ENCODE results near the gene SOX6.

SOX6 gene

DNA sequence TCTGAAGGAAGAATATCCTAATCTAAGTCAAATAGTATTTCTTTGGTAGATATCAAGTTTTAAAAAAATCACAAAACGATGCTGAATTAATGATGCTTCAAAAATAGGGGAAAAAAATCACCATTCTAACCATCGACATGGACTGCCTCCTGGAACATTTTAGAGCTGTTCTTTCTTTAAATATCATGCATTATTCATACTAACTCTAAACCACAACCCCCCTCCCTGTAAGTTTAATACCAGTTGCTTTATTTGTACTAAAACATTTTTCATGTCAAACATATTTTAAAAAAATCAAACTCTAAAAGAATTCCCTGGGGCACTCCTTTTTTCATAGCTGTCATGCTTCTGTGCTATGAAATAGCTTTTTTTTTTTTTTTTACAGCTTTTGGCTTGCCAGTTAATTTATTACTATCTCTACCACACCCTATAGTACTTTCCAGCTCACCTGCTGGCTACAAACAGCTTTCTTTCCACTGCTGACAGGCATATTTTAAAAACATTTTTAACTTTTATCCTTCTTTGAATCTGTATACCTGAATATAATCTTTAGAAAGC lies 256.9 kb downstream of the SOX6 start:
- Histone ChIP-seq H3K36me3 (replicated peaks in 1 of 2; ENCODE audit: control insufficient read depth in 2 of 2, insufficient read depth in 2 of 2, low read length in 2 of 2) (no peaks in the 10 kb centered on the region), H3K9ac (ENCODE audit: low read depth, low read length, poor library complexity) (no peak overlapping the region), H3K18ac (ENCODE audit: low read length) (no peak overlapping the region), H3K9me3 (replicated peaks in 1 of 2; ENCODE audit: control insufficient read depth in 2 of 2, insufficient read depth in 1 of 2, low read depth in 1 of 2, low read length in 2 of 2) (no peaks in the 10 kb centered on the region), H4K8ac (ENCODE audit: low read depth, low read length) (no peak overlapping the region), H3K27ac (replicated peaks; ENCODE audit: low read length) (no peak overlapping the region), H3K27me3 (ENCODE audit: control insufficient read depth in 3 of 3, insufficient read depth in 3 of 3, low read depth in 1 of 3, low read length in 3 of 3) (no peaks in the 10 kb centered on the region), H2BK120ac (ENCODE audit: low read depth, low read length) (no peak overlapping the region), H3K79me1 (ENCODE audit: low read depth, low read length) (no peaks in the 10 kb centered on the region), H2BK15ac (ENCODE audit: low read length) (no peak overlapping the region), H2AK5ac (ENCODE audit: low read depth, low read length) (no peak overlapping the region), H4K91ac (ENCODE audit: low read depth, low read length, poor library complexity) (no peak overlapping the region), H2BK12ac (ENCODE audit: low read length) (no peak overlapping the region), H3K14ac (ENCODE audit: low read length) (no peak overlapping the region), H3K4me2 (ENCODE audit: insufficient read depth, low read length, poor library complexity, severe bottlenecking) (no peak overlapping the region), H3K23ac (ENCODE audit: low read depth, low read length, poor library complexity) (no peak overlapping the region), H2AFZ (ENCODE audit: low read length) (no peak overlapping the region), H3K4me1 (ENCODE audit: control insufficient read depth in 2 of 2, insufficient read depth in 1 of 2, low read depth in 1 of 2, low read length in 2 of 2) (peaks cover 0 to 8% of the 10 kb centered on the region in 2 donors), H2BK5ac (ENCODE audit: low read length) (no peak overlapping the region), H3K4ac (ENCODE audit: low read length) (no peak overlapping the region), H3K4me3 (ENCODE audit: low read length in 2 of 2) (no peak overlapping the region)
- no CpG with 5 or more reads among the region's 2 CpGs for WGBS, 2 donors (ENCODE audit: extremely low coverage in 2 of 2, insufficient read length in 2 of 2, insufficient replicate concordance in 1 of 2)
- no peak for DNase-seq (ENCODE audit: low spot score)

GRCh38 chr11:16098526-16099205 lies 257.7 kb downstream of the SOX6 start:
- H4K8ac ChIP-seq (ENCODE audit: low read depth, low read length) = no peak overlapping the region
- H3K4ac ChIP-seq (ENCODE audit: low read length) = no peak overlapping the region
- H3K27ac ChIP-seq (replicated peaks; ENCODE audit: low read length) = no peak overlapping the region
- no peak overlapping the region for H2BK120ac ChIP-seq (ENCODE audit: low read depth, low read length)
- H3K36me3 ChIP-seq (replicated peaks in 1 of 2; ENCODE audit: control insufficient read depth in 2 of 2, insufficient read depth in 2 of 2, low read length in 2 of 2) = no peaks in the 10 kb centered on the region
- H2AFZ ChIP-seq (ENCODE audit: low read length) = no peak overlapping the region
- H3K79me1 ChIP-seq (ENCODE audit: low read depth, low read length) = no peaks in the 10 kb centered on the region
- H3K4me1 ChIP-seq (ENCODE audit: control insufficient read depth in 2 of 2, insufficient read depth in 1 of 2, low read depth in 1 of 2, low read length in 2 of 2) = peaks cover 0 to 8% of the 10 kb centered on the region in 2 donors
- no peak overlapping the region for H2BK5ac ChIP-seq (ENCODE audit: low read length)
- H3K27me3 ChIP-seq (ENCODE audit: control insufficient read depth in 3 of 3, insufficient read depth in 3 of 3, low read depth in 1 of 3, low read length in 3 of 3) = no peaks in the 10 kb centered on the region
- no peak overlapping the region for H2BK12ac ChIP-seq (ENCODE audit: low read length)
- H2AK5ac ChIP-seq (ENCODE audit: low read depth, low read length) = no peak overlapping the region
- H3K18ac ChIP-seq (ENCODE audit: low read length) = no peak overlapping the region
- H3K9me3 ChIP-seq (replicated peaks in 1 of 2; ENCODE audit: control insufficient read depth in 2 of 2, insufficient read depth in 1 of 2, low read depth in 1 of 2, low read length in 2 of 2) = no peaks in the 10 kb centered on the region
- no peak overlapping the region for H3K9ac ChIP-seq (ENCODE audit: low read depth, low read length, poor library complexity)
- no CpG with 5 or more reads among the region's 3 CpGs for WGBS, 2 donors (ENCODE audit: extremely low coverage in 2 of 2, insufficient read length in 2 of 2, insufficient replicate concordance in 1 of 2)
- H3K14ac ChIP-seq (ENCODE audit: low read length) = no peak overlapping the region
- H3K4me2 ChIP-seq (ENCODE audit: insufficient read depth, low read length, poor library complexity, severe bottlenecking) = no peak overlapping the region
- DNase-seq (ENCODE audit: low spot score) = no peak
- no peak overlapping the region for H4K91ac ChIP-seq (ENCODE audit: low read depth, low read length, poor library complexity)
- no peak overlapping the region for H3K4me3 ChIP-seq (ENCODE audit: low read length in 2 of 2)
- no peak overlapping the region for H2BK15ac ChIP-seq (ENCODE audit: low read length)
- no peak overlapping the region for H3K23ac ChIP-seq (ENCODE audit: low read depth, low read length, poor library complexity)

DNA sequence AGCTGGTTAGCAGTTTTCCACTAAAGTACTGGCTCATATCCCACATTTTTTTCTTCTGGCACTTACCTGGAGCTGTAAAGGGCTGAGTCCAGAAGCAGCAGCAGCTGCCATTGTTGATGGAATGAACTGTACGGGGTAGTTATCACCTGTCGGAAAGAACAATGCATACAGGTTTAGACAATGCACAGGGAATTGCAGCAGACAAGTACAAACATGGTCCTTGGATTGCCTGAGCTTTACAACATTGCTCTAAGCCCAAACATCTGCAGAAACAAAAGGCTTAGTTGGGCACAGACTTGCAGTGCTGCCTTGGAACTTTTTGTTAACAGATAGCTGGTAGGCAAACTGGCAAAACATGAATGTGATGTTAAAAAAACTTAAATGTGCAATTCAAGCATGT lies 258.8 kb downstream of the SOX6 start:
- H2AK5ac ChIP-seq (ENCODE audit: low read depth, low read length) = no peak overlapping the region
- DNase-seq (ENCODE audit: low spot score) = no peak
- no peak overlapping the region for H3K4ac ChIP-seq (ENCODE audit: low read length)
- H3K18ac ChIP-seq (ENCODE audit: low read length) = no peak overlapping the region
- no peak overlapping the region for H2BK15ac ChIP-seq (ENCODE audit: low read length)
- H3K4me3 ChIP-seq (ENCODE audit: low read length in 2 of 2) = no peak overlapping the region
- H3K27me3 ChIP-seq (ENCODE audit: control insufficient read depth in 3 of 3, insufficient read depth in 3 of 3, low read depth in 1 of 3, low read length in 3 of 3) = no peaks in the 10 kb centered on the region
- peaks cover 0 to 8% of the 10 kb centered on the region in 2 donors for H3K4me1 ChIP-seq (ENCODE audit: control insufficient read depth in 2 of 2, insufficient read depth in 1 of 2, low read depth in 1 of 2, low read length in 2 of 2)
- no peak overlapping the region for H3K14ac ChIP-seq (ENCODE audit: low read length)
- no peak overlapping the region for H3K4me2 ChIP-seq (ENCODE audit: insufficient read depth, low read length, poor library complexity, severe bottlenecking)
- H2BK120ac ChIP-seq (ENCODE audit: low read depth, low read length) = no peak overlapping the region
- no peak overlapping the region for H2BK5ac ChIP-seq (ENCODE audit: low read length)
- no peak overlapping the region for H3K9ac ChIP-seq (ENCODE audit: low read depth, low read length, poor library complexity)
- H3K79me1 ChIP-seq (ENCODE audit: low read depth, low read length) = no peaks in the 10 kb centered on the region
- H2BK12ac ChIP-seq (ENCODE audit: low read length) = no peak overlapping the region
- H3K23ac ChIP-seq (ENCODE audit: low read depth, low read length, poor library complexity) = no peak overlapping the region
- no peaks in the 10 kb centered on the region for H3K9me3 ChIP-seq (replicated peaks in 1 of 2; ENCODE audit: control insufficient read depth in 2 of 2, insufficient read depth in 1 of 2, low read depth in 1 of 2, low read length in 2 of 2)
- H3K27ac ChIP-seq (replicated peaks; ENCODE audit: low read length) = no peak overlapping the region
- H3K36me3 ChIP-seq (replicated peaks in 1 of 2; ENCODE audit: control insufficient read depth in 2 of 2, insufficient read depth in 2 of 2, low read length in 2 of 2) = no peaks in the 10 kb centered on the region
- H4K91ac ChIP-seq (ENCODE audit: low read depth, low read length, poor library complexity) = no peak overlapping the region
- no peak overlapping the region for H4K8ac ChIP-seq (ENCODE audit: low read depth, low read length)
- no peak overlapping the region for H2AFZ ChIP-seq (ENCODE audit: low read length)
- no CpG with 5 or more reads among the region's 2 CpGs for WGBS, 2 donors (ENCODE audit: extremely low coverage in 2 of 2, insufficient read length in 2 of 2, insufficient replicate concordance in 1 of 2)

DNA sequence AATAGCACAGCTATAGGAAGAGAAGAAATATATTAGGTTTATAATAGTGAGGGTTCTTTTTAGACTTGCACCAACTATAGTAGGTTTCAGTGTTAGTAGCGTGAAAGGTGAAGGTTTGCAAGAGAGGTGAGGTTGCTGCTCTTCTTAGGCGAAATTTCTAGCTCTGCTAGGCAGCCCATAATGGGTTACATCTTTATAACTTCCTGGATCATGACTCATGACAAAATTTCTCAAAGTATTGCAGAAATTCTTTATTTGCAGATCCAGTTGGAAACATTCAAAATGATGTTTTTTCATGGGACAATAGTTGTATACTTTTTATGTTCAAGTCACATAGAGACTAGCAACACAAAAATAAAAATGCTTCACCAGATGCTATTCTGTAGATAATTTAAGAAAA lies 260.0 kb downstream of the SOX6 start:
- H2AFZ ChIP-seq (ENCODE audit: low read length) = no peak overlapping the region
- no peak overlapping the region for H3K23ac ChIP-seq (ENCODE audit: low read depth, low read length, poor library complexity)
- no peak overlapping the region for H3K4me2 ChIP-seq (ENCODE audit: insufficient read depth, low read length, poor library complexity, severe bottlenecking)
- H4K8ac ChIP-seq (ENCODE audit: low read depth, low read length) = no peak overlapping the region
- no peak overlapping the region for H2BK120ac ChIP-seq (ENCODE audit: low read depth, low read length)
- no peak overlapping the region for H2BK12ac ChIP-seq (ENCODE audit: low read length)
- no peak overlapping the region for H4K91ac ChIP-seq (ENCODE audit: low read depth, low read length, poor library complexity)
- no peak overlapping the region for H2AK5ac ChIP-seq (ENCODE audit: low read depth, low read length)
- no peaks in the 10 kb centered on the region for H3K36me3 ChIP-seq (replicated peaks in 1 of 2; ENCODE audit: control insufficient read depth in 2 of 2, insufficient read depth in 2 of 2, low read length in 2 of 2)
- no peaks in the 10 kb centered on the region for H3K79me1 ChIP-seq (ENCODE audit: low read depth, low read length)
- H3K9me3 ChIP-seq (replicated peaks in 1 of 2; ENCODE audit: control insufficient read depth in 2 of 2, insufficient read depth in 1 of 2, low read depth in 1 of 2, low read length in 2 of 2) = no peaks in the 10 kb centered on the region
- no peak overlapping the region for H2BK5ac ChIP-seq (ENCODE audit: low read length)
- no peak overlapping the region for H3K4ac ChIP-seq (ENCODE audit: low read length)
- H3K18ac ChIP-seq (ENCODE audit: low read length) = no peak overlapping the region
- no peak for DNase-seq (ENCODE audit: low spot score)
- WGBS, 2 donors (ENCODE audit: extremely low coverage in 2 of 2, insufficient read length in 2 of 2, insufficient replicate concordance in 1 of 2) = no CpG with 5 or more reads among the region's 2 CpGs
- H3K14ac ChIP-seq (ENCODE audit: low read length) = no peak overlapping the region
- no peak overlapping the region for H3K4me3 ChIP-seq (ENCODE audit: low read length in 2 of 2)
- no peak overlapping the region for H3K27ac ChIP-seq (replicated peaks; ENCODE audit: low read length)
- no peaks in the 10 kb centered on the region for H3K27me3 ChIP-seq (ENCODE audit: control insufficient read depth in 3 of 3, insufficient read depth in 3 of 3, low read depth in 1 of 3, low read length in 3 of 3)
- H3K9ac ChIP-seq (ENCODE audit: low read depth, low read length, poor library complexity) = no peak overlapping the region
- no peak overlapping the region for H2BK15ac ChIP-seq (ENCODE audit: low read length)
- H3K4me1 ChIP-seq (ENCODE audit: control insufficient read depth in 2 of 2, insufficient read depth in 1 of 2, low read depth in 1 of 2, low read length in 2 of 2) = peaks cover 0 to 8% of the 10 kb centered on the region in 2 donors

All from neuronal stem cell (in vitro differentiated cells).